ENCODE results near the gene IL27RA.

GRCh38 chr19:14052470-14052869 is 20.9 kb downstream of the IL27RA start:
- TF ChIP-seq POLR2A (IDR thresholded peaks at IDR 0.05), result no peak
- TF ChIP-seq CTCF (IDR thresholded peaks at IDR 0.05), result no peak

Data from testis (tissue), 2 donors.